Metanephros (tissue), 2 donors: ENCODE data around the gene OR56A4. TPM values are rescaled to one million over a fixed set of nuclear protein-coding genes. Genes with fewer than 3 reads are reported as not detected.

Source experiments
- small RNA-seq: library from RNA; depleted of rRNA; stranded (forward); fragments of <200 nt; gene quantifications from one replicate; pipeline ENCODE3, GENCODE V24; 2014; ENCODE audit warnings: low replicate concordance
- total RNA-seq: library from RNA; depleted of rRNA; stranded (reverse); fragments of >200 nt; gene quantifications from one replicate; pipeline ENCODE4 v1.2.3, GENCODE V29; 2014

The OR56A4 gene, protein sequence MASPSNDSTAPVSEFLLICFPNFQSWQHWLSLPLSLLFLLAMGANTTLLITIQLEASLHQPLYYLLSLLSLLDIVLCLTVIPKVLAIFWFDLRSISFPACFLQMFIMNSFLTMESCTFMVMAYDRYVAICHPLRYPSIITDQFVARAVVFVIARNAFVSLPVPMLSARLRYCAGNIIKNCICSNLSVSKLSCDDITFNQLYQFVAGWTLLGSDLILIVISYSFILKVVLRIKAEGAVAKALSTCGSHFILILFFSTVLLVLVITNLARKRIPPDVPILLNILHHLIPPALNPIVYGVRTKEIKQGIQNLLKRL
- total RNA-seq, result not detected

DNA sequence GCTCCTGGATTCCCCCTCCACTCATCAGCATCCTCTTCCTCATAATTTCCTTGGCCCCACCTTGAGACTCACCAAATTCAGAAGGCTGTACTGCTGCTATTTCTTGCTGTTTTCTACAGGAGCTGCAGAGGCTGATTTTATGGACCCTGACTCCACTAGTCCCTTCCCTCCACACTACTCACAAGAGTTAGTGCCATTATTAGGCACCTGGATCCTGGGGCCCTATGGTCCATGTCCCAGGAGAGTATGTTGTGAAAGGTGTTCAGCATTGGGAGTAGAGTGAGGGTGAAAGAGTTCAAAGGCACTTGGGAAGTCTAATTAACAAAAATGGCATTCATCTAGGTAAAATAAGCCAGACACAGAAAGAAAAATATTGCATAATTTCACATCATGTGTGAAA lies at the start of gene OR56A4:
Gene OR56A4 (minus strand): TSS at position 101 of the 400 bp plus-strand sequence. CDS start 3,954 bp downstream, outside the sequence.

GRCh38 chr11:6030708-6031405 lies 24.1 kb upstream of the OR56A4 start, which contains the start of gene OR56A1:
Gene OR56A1 (minus strand): TSS chr11:6030758. CDS start chr11:6027692, 3,066 bp downstream.

GRCh38 chr11:5986885-5987284 lies 19.9 kb downstream of the OR56A4 start, which contains the start of gene OR52L1:
Gene OR52L1 (minus strand): TSS chr11:5986985. CDS start chr11:5986930, 55 bp downstream.

DNA sequence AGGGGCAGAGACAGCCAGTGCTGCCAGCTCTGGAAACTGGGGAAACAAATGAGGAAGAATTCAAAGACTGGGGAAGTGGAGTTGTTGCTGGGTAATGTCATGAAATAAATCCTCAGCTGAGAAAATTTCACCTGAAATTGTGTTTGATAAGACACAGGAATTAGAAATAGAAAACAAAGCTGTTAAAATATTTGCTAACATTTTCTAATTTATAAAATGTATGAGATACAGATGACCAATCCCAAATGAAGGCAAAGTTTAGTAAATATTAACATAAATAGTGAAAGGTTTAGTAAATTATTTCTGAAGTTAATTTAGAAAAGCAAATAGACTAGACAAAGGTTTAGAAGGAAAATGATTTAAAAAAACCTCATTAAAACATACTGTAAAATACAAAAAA lies 38.4 kb downstream of the OR56A4 start, which contains the start of gene OR56A5:
Gene OR56A5 (minus strand): TSS at position 101 of the 400 bp plus-strand sequence. CDS start 0 bp downstream, at position 101.

Small RNAs within 50 kb of the gene (small RNA-seq; reads per million reads assigned to genes)
- not detected for gene RNA5SP329

Other genes starting within 250 kb of the OR56A4 start
- gene OR52N5, start 223.6 kb downstream of the OR56A4 start, total RNA-seq, result not detected
- not detected for gene OR52N1, start 215.7 kb downstream of the OR56A4 start, total RNA-seq
- not detected for gene OR52N2, start 198.0 kb downstream of the OR56A4 start, total RNA-seq
- gene OR52E6, start 165.0 kb downstream of the OR56A4 start, total RNA-seq, result not detected
- not detected for gene OR52E8, start 149.3 kb downstream of the OR56A4 start, total RNA-seq
- not detected for gene OR52E4, start 126.3 kb downstream of the OR56A4 start, total RNA-seq
- not detected for gene OR52E5, start 113.7 kb downstream of the OR56A4 start, total RNA-seq
- not detected for gene OR56A3, start 64.7 kb downstream of the OR56A4 start, total RNA-seq
- not detected for gene OR56A5, start 38.5 kb downstream of the OR56A4 start, total RNA-seq
- not detected for gene OR52L1, start 20.0 kb downstream of the OR56A4 start, total RNA-seq
- 0.12 TPM for gene OR56A1, start 23.8 kb upstream of the OR56A4 start, total RNA-seq
- gene OR56B4, start 100.7 kb upstream of the OR56A4 start, total RNA-seq, result not detected
- not detected for gene OR52B2, start 163.4 kb upstream of the OR56A4 start, total RNA-seq
- gene OR52W1, start 192.3 kb upstream of the OR56A4 start, total RNA-seq, result not detected
- not detected for gene C11orf42, start 198.6 kb upstream of the OR56A4 start, total RNA-seq
- gene FHIP1B, start 227.7 kb upstream of the OR56A4 start, total RNA-seq, result 57.0 TPM
- gene CNGA4, start 232.1 kb upstream of the OR56A4 start, total RNA-seq, result 0.23 TPM